Measurements from ENCODE around the gene DENND6A.
"Not testable (repeated sequence)": the region's sequence is repeated elsewhere in the genome, so short reads cannot be mapped to it uniquely, and the experiment has no call there.

The DENND6A gene

GRCh38 chr3:57692133-57692395, 813 bp downstream of the DENND6A start:
- H3K56ac ChIP-seq (ENCODE audit: low read length): peak overlapping the region; percentile 99
- not testable (repeated sequence) for H2BK120ac ChIP-seq (ENCODE audit: low read depth, low read length); H3K23ac ChIP-seq (ENCODE audit: low read length); H3K27me3 ChIP-seq (ENCODE audit: insufficient read depth, low read length, poor library complexity); DNase-seq; H4K5ac ChIP-seq (ENCODE audit: low read length); H3K79me1 ChIP-seq (ENCODE audit: low read length); H2BK15ac ChIP-seq (replicated peaks; ENCODE audit: low read depth); H2AK5ac ChIP-seq (ENCODE audit: low read length); H2BK5ac ChIP-seq (ENCODE audit: low read length); H3K4ac ChIP-seq (ENCODE audit: low read depth, low read length); H3K18ac ChIP-seq (ENCODE audit: low read length); H3K4me1 ChIP-seq (ENCODE audit: control insufficient read depth, low read depth, low read length); H3K36me3 ChIP-seq (ENCODE audit: control insufficient read depth, insufficient read depth, low read length); H4K8ac ChIP-seq (ENCODE audit: low read depth, low read length)
- peak overlapping the region; percentile 87 for H3K4me3 ChIP-seq (ENCODE audit: low read length)
- H3K9ac ChIP-seq (ENCODE audit: low read length): peak overlapping the region; percentile 97
- peaks cover 21% of the 10 kb centered on the region for H3K79me2 ChIP-seq (ENCODE audit: control insufficient read depth, insufficient read depth, low read length)
- peak overlapping the region; percentile 12 for H3K4me2 ChIP-seq (ENCODE audit: low read length)
- no CpG with 5 or more reads among the region's 9 CpGs for WGBS (ENCODE audit: extremely low coverage, insufficient coverage, low lambda C conversion rate)
- H3K27ac ChIP-seq (ENCODE audit: low read depth, low read length): peak overlapping the region; percentile 98

GRCh38 chr3:57691411-57692132, 1.3 kb downstream of the DENND6A start:
- no peak overlapping the region for H2BK5ac ChIP-seq (ENCODE audit: low read length)
- no peak overlapping the region for H2AK5ac ChIP-seq (ENCODE audit: low read length)
- H3K27me3 ChIP-seq (ENCODE audit: insufficient read depth, low read length, poor library complexity): no peaks in the 10 kb centered on the region
- H3K79me2 ChIP-seq (ENCODE audit: control insufficient read depth, insufficient read depth, low read length): peaks cover 22% of the 10 kb centered on the region
- H3K56ac ChIP-seq (ENCODE audit: low read length): peak overlapping the region; percentile 46
- no peak overlapping the region for H2BK120ac ChIP-seq (ENCODE audit: low read depth, low read length)
- WGBS (ENCODE audit: extremely low coverage, insufficient coverage, low lambda C conversion rate): no CpG with 5 or more reads among the region's 19 CpGs
- H3K79me1 ChIP-seq (ENCODE audit: low read length): peaks cover 7% of the 10 kb centered on the region
- H3K27ac ChIP-seq (ENCODE audit: low read depth, low read length): no peak overlapping the region
- no peak overlapping the region for H3K4me3 ChIP-seq (ENCODE audit: low read length)
- H3K9ac ChIP-seq (ENCODE audit: low read length): peak overlapping the region; percentile 97
- no peak for DNase-seq
- H3K4ac ChIP-seq (ENCODE audit: low read depth, low read length): no peak overlapping the region
- no peak overlapping the region for H2BK15ac ChIP-seq (replicated peaks; ENCODE audit: low read depth)
- H3K18ac ChIP-seq (ENCODE audit: low read length): no peak overlapping the region
- H3K23ac ChIP-seq (ENCODE audit: low read length): no peak overlapping the region
- H3K4me1 ChIP-seq (ENCODE audit: control insufficient read depth, low read depth, low read length): no peaks in the 10 kb centered on the region
- no peak overlapping the region for H4K5ac ChIP-seq (ENCODE audit: low read length)
- H4K8ac ChIP-seq (ENCODE audit: low read depth, low read length): no peak overlapping the region
- H3K4me2 ChIP-seq (ENCODE audit: low read length): peak overlapping the region; percentile 6
- H3K36me3 ChIP-seq (ENCODE audit: control insufficient read depth, insufficient read depth, low read length): no peaks in the 10 kb centered on the region

- Histone ChIP-seq H3K4ac (ENCODE audit: low read depth, low read length) (no peak overlapping the region), H3K36me3 (ENCODE audit: control insufficient read depth, insufficient read depth, low read length) (no peaks in the 10 kb centered on the region), H2BK5ac (ENCODE audit: low read length) (no peak overlapping the region), H4K5ac (ENCODE audit: low read length) (no peak overlapping the region), H3K4me3 (ENCODE audit: low read length) (no peak overlapping the region), H3K27ac (ENCODE audit: low read depth, low read length) (no peak overlapping the region), H3K79me1 (ENCODE audit: low read length) (peaks cover 7% of the 10 kb centered on the region), H2AK5ac (ENCODE audit: low read length) (no peak overlapping the region), H4K8ac (ENCODE audit: low read depth, low read length) (no peak overlapping the region), H2BK15ac (replicated peaks; ENCODE audit: low read depth) (no peak overlapping the region), H3K56ac (ENCODE audit: low read length) (no peak overlapping the region), H3K23ac (ENCODE audit: low read length) (no peak overlapping the region), H3K27me3 (ENCODE audit: insufficient read depth, low read length, poor library complexity) (no peaks in the 10 kb centered on the region), H2BK120ac (ENCODE audit: low read depth, low read length) (no peak overlapping the region), H3K4me2 (ENCODE audit: low read length) (no peak overlapping the region), H3K79me2 (ENCODE audit: control insufficient read depth, insufficient read depth, low read length) (peaks cover 22% of the 10 kb centered on the region), H3K4me1 (ENCODE audit: control insufficient read depth, low read depth, low read length) (no peaks in the 10 kb centered on the region), H3K18ac (ENCODE audit: low read length) (no peak overlapping the region), H3K9ac (ENCODE audit: low read length) (no peak overlapping the region)
- WGBS (ENCODE audit: extremely low coverage, insufficient coverage, low lambda C conversion rate): no CpG with 5 or more reads among the region's 4 CpGs
- DNase-seq: peak; percentile 76
These were observed 3.4 kb downstream of the DENND6A start for GRCh38 chr3:57689367-57690053.

GRCh38 chr3:57688291-57688690, 4.6 kb downstream of the DENND6A start:
- Histone ChIP-seq H3K56ac (ENCODE audit: low read length) (no peak overlapping the region), H4K8ac (ENCODE audit: low read depth, low read length) (no peak overlapping the region), H3K4me1 (ENCODE audit: control insufficient read depth, low read depth, low read length) (no peaks in the 10 kb centered on the region), H4K5ac (ENCODE audit: low read length) (no peak overlapping the region), H3K79me1 (ENCODE audit: low read length) (peaks cover 7% of the 10 kb centered on the region), H3K27me3 (ENCODE audit: insufficient read depth, low read length, poor library complexity) (no peaks in the 10 kb centered on the region), H3K9ac (ENCODE audit: low read length) (no peak overlapping the region), H2BK15ac (replicated peaks; ENCODE audit: low read depth) (no peak overlapping the region), H2BK5ac (ENCODE audit: low read length) (no peak overlapping the region), H3K36me3 (ENCODE audit: control insufficient read depth, insufficient read depth, low read length) (no peaks in the 10 kb centered on the region), H2BK120ac (ENCODE audit: low read depth, low read length) (no peak overlapping the region), H3K79me2 (ENCODE audit: control insufficient read depth, insufficient read depth, low read length) (peaks cover 22% of the 10 kb centered on the region), H3K27ac (ENCODE audit: low read depth, low read length) (no peak overlapping the region), H3K18ac (ENCODE audit: low read length) (no peak overlapping the region), H3K4me2 (ENCODE audit: low read length) (no peak overlapping the region), H2AK5ac (ENCODE audit: low read length) (no peak overlapping the region), H3K23ac (ENCODE audit: low read length) (no peak overlapping the region), H3K4me3 (ENCODE audit: low read length) (no peak overlapping the region), H3K4ac (ENCODE audit: low read depth, low read length) (no peak overlapping the region)
- DNase-seq: no peak
- no CpG with 5 or more reads among the region's 3 CpGs for WGBS (ENCODE audit: extremely low coverage, insufficient coverage, low lambda C conversion rate)

GRCh38 chr3:57683286-57683685, 9.6 kb downstream of the DENND6A start:
- no peak overlapping the region for H3K56ac ChIP-seq (ENCODE audit: low read length)
- no peaks in the 10 kb centered on the region for H3K27me3 ChIP-seq (ENCODE audit: insufficient read depth, low read length, poor library complexity)
- no peaks in the 10 kb centered on the region for H3K4me1 ChIP-seq (ENCODE audit: control insufficient read depth, low read depth, low read length)
- no peak overlapping the region for H3K18ac ChIP-seq (ENCODE audit: low read length)
- H2BK15ac ChIP-seq (replicated peaks; ENCODE audit: low read depth): no peak overlapping the region
- no peaks in the 10 kb centered on the region for H3K36me3 ChIP-seq (ENCODE audit: control insufficient read depth, insufficient read depth, low read length)
- H2BK5ac ChIP-seq (ENCODE audit: low read length): no peak overlapping the region
- DNase-seq: no peak
- H3K79me1 ChIP-seq (ENCODE audit: low read length): peaks cover 5% of the 10 kb centered on the region
- peaks cover 11% of the 10 kb centered on the region for H3K79me2 ChIP-seq (ENCODE audit: control insufficient read depth, insufficient read depth, low read length)
- no peak overlapping the region for H2AK5ac ChIP-seq (ENCODE audit: low read length)
- H3K27ac ChIP-seq (ENCODE audit: low read depth, low read length): no peak overlapping the region
- no peak overlapping the region for H3K4me2 ChIP-seq (ENCODE audit: low read length)
- H3K4me3 ChIP-seq (ENCODE audit: low read length): no peak overlapping the region
- no peak overlapping the region for H3K4ac ChIP-seq (ENCODE audit: low read depth, low read length)
- no peak overlapping the region for H3K9ac ChIP-seq (ENCODE audit: low read length)
- no peak overlapping the region for H4K5ac ChIP-seq (ENCODE audit: low read length)
- no CpG with 5 or more reads among the region's 2 CpGs for WGBS (ENCODE audit: extremely low coverage, insufficient coverage, low lambda C conversion rate)
- no peak overlapping the region for H4K8ac ChIP-seq (ENCODE audit: low read depth, low read length)
- no peak overlapping the region for H2BK120ac ChIP-seq (ENCODE audit: low read depth, low read length)
- no peak overlapping the region for H3K23ac ChIP-seq (ENCODE audit: low read length)
